ENCODE data around the gene DAZAP1. TPM values are rescaled to one million over a fixed set of nuclear protein-coding genes. Genes with fewer than 3 reads are reported as not detected.

Gene DAZAP1
- total RNA-seq, 1 experiment from 2014 or later = 59.4 TPM

DNA sequence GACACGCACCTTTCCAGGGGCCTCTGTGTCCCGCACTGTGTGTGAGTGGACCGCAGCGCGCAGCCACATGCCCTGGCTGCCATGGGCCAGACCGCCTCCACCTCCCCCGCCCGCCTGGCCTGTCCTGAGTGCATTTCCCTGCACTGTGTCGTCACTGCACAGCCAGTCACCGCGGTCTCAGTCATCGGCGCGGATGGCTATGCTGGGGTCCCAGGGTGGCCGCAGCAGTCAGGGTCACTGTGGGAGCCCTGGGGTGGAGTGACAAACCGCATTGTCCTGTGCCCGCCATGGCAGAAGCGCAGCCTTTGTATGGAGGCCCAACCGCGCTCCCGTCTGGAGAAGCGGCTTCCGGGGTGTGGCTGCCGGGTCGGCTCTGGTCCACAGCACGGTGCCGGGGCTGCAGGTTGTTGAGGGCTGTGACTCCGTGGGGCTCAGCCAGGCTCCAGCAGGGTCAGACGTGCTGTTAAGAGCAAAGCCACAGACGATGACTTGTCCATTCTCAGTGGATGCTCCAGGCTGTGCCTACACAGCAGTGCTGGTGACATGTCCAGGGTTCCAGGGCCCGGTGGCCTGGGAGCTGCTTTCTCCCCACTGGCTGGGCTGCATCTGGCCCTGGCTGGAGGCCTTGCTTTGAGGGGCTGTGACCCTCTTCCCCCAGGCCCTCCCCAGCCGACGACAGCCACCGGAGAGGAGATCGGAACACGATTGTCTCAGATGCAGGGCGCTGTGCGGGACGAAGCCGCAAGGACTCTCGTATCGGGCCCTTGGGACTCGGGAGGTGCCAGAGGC is 30.0 kb upstream of the DAZAP1 start:
- DNase-seq (ENCODE audit: low spot score) = no peak

DNA sequence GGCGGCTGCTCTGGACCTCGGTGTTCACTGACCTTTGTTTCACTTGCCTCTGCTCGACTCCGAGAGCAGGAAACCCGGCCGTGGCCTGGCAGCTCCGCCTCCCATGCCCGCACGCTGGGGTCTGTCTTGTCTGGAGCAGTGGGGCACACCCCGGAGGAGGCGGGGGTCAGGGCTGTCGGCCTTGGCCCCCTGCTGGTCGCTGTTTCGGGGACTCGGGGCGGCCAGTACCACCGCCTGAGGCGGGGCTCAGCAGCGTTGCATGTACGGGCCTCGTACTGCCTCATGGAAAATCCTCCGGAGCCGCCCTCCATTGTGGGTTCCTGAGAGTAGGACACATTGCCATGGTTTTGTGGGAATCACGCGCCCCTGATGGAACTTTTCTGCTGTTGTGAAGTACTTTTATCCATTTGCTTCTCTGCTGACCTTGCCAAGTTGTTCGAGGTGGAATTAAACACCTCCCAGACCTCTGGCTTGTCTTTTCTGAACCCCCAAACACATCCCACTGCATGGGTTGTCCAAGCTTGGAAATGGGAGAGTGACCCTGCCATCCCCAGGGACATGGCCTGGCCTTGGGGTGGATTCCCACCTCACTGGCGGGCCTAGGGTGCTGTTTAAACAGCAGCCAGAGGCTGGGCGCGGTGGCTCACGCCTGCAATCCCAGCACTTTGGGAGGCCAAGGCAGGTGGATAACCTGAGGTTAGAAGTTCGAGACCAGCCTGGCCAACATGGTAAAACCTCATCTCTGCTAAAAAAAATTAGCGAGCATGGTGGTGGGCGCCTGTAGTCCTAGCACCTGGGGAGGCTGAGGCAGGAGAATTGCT is 29.2 kb upstream of the DAZAP1 start:
- no peak for DNase-seq (ENCODE audit: low spot score)

DNA sequence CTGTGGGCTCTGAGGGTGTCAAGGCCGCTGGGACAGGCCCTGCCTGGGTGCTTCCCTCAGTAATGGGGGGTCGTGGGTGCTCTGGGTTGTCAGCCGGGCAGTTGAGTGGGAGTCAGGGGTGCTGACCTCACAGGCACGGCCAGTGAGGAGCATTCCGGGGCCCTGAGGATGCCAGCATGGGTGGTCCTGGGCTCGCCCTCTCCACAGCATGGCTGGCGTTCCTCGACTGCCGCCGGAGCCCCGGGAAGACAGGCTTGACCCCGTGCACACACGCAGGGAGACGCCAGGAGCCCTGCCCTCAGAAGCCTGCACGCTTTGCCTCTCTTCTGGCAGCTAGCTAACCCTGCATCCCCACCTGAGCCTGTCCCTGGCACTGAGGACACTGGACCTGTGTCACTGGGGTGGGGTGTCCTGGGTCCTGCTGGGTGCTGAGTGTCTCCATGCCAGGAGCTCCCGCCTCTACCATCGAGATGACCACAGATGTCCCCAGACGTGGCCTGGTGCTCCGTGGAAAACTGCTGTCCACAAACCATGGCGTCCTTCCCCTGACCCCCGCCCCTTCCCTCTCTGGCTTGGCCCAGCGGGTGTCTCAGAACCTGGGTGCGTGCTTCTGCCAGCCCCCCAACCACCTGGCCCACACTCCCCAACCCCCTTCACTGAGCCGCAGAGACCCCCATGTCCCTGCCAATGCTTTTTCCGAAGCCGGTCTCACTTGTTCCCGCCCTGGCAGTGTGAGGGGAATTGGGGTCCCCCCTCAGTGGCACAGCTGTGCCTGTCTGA is 28.1 kb upstream of the DAZAP1 start:
- DNase-seq (ENCODE audit: low spot score) = no peak

DNA sequence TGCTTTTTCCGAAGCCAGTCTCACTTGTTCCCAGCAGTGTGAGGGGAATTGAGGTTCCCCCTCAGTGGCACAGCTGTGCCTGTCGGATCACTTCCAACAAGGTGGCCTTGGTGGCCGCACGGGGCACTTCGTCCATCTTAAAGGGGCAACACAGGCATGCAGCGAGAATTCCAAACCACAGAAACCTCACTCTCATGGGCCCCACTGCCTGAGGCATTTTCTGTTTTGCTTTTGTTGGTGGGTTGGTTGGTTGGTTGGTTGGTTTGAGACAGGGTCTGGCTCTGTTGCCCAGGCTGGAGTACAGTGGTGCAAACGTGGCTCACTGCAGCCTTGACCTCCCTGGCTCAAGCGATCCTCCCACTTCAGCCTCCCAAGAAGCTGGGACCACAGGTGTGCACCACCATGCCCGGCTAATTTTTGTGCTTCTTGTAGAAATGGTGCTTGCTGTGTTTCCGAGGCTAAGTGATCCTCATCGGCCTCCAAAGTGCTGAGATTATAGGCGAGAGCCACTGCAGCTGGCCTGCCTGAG is 27.4 kb upstream of the DAZAP1 start:
- no peak for DNase-seq (ENCODE audit: low spot score)

GRCh38 chr19:1382250-1382649 is 25.1 kb upstream of the DAZAP1 start:
- DNase-seq (ENCODE audit: low spot score) = no peak

DNA sequence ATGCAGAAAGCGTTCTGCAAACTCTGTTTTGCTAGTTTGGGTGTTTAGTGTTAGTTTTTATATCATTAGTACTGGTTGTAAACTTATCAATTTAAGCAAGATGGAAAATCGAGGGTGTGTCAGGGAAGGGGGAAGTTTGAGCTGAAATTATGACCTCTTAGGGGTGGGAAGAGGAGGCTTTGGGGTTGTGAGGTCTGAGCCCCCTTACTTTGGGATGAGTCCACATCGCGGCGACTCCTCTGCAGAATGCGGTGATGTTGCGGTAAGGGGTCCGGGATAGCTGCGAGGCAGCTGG is 24.4 kb upstream of the DAZAP1 start:
- no peak for DNase-seq (ENCODE audit: low spot score)

DNA sequence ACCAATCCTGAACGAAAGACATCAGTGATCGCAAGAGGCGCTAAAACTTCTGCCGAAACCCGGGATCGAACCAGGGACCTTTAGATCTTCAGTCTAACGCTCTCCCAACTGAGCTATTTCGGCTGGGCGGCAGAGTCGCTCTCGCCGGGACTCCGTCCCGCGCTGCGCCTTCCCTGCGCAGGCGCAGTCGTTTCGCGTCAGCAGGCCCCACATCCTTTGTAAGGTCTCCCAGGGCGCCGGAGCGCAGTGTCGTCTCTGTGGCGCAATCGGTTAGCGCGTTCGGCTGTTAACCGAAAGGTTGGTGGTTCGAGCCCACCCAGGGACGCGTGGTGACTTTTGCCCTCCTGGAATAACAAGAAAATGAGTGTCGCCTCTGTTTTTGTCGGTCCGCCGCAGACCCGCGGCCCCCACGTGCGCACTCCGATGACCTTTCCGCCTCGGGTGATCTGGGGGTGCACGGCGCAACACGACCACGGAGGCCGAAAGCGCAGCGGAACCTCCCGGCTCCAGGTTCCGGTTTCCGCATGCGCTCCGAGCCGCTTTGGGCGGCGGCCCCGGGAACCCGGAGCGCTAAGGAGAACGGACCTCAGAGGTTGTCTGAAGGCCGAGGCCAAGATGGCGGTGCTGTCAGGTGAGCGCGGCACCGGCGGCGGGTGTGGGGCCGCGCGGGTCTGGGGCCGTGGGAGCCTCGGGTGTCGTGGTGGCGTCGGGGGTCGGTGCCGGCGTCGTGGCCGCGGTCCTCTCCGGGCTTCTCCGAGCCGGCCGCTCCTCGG is 23.9 kb upstream of the DAZAP1 start, which contains the start of gene NDUFS7:
TSS of gene NDUFS7 (plus strand) at position 596 of the 773 bp plus-strand sequence. CDS start at position 616, 20 bp downstream.
- peak; percentile 61 for DNase-seq (ENCODE audit: low spot score)

DNA sequence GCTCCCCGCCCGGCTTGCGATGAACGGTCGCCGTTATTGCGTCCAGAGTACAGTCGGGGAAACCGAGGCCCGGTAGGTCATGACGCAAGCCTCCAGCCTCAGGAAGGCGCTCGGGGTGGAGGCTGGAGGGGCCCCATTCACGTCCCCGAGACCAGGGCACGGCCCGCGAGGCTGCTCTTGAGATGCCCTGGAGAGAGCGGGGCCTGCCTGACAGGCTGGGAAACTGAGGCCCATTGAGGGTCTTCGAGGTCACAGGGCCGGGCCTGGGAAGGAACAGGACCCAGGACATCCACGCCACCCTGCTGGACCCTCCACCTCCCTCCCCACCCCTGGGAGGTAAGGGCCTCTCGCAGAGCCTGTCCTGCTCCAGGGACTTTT is 23.3 kb upstream of the DAZAP1 start:
- no peak for DNase-seq (ENCODE audit: low spot score)

DNA sequence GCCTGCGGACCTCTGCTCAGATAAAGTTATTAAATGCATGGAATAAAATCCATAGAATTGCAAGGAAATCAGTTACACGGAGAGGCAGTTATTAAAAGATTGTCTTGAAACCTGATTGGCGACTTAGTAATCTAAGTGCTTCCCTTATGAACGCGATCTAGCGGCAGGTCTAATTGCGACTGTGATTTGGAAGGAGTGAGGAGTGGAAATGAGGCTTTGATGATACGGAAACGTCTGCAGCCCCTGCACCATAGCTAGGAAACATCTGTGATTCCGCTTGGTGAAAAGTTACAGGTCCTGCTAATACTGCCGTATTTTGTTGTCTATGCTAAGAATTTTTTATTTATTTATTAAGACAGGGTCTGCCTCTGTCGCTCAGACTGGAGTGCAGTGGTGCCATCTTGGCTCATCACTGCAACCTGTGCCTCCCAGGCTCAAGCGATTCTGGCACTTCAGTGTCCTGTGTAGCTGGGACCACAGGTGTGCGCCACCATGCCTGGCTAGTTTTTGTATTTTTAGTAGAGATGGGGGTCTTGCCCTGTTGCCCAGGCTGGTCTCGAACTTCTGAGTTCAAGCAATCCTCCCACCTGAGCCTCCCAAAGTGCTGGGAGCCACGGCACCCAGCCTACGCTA is 22.8 kb upstream of the DAZAP1 start:
- DNase-seq (ENCODE audit: low spot score) = no peak

- DNase-seq (ENCODE audit: low spot score) = no peak
Measured at GRCh38 chr19:1385816-1386215, 21.6 kb upstream of the DAZAP1 start.

- DNase-seq (ENCODE audit: low spot score) = no peak
Measured at GRCh38 chr19:1386945-1387683, 20.3 kb upstream of the DAZAP1 start.

DNA sequence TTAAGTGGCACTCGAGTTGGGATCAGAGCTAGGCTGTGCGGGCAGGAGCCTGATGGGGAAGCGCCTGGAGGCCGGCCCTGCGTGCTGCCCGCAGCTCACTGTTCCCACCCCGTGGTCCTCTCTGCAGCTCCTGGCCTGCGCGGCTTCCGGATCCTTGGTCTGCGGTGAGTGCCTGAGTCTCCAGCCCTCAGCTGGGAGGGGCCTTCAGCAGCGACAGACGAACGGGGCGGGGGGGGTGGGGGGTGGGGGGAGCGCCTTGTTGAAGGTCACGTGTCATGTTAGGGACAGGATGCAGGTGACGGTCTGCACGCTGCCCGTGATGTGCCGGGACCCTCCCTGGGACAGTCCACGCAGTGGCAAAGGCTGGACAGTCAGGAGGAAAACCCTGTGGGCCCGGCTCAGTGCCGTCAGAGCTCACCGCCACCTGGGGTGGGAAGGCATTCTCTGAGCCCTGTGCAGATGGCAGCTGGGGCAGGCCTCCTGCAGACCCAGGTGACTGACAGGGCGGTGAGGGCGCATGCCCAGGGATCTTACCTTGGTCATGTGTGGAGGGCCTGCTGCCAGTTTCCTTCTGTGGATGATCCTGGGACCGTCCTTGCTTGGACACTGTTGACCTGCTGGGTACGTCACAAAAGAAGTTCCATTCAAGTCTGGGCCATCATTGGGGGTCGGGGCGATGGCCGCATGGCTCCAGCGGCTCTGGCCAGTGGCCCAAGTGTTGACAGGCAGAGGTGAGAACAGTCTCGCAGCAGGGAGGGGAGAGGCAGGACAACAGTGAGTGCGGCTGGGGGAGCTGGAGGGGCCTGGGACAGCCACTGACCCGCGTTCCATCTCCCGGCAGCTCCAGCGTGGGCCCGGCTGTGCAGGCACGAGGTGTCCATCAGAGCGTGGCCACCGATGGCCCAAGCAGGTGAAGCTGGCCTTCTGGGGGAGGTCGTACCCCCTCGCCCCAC is 19.4 kb upstream of the DAZAP1 start:
- DNase-seq (ENCODE audit: low spot score) = no peak

DNA sequence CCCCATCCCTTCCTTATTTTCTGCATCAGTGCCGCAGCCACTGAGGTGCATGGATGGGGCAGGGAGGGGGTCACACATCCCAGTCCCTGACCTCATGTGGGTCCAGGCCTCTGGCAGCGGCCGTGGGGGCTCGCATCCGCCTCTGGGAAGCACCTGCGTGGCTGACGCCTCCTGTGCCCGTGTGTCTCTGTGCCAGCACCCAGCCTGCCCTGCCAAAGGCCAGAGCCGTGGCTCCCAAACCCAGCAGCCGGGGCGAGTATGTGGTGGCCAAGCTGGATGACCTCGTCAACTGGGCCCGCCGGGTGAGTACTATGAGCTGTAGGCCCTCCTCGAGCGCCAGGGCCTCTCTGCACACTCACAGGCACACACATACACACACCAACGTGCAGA is 18.8 kb upstream of the DAZAP1 start:
- DNase-seq (ENCODE audit: low spot score) = no peak

GRCh38 chr19:1389033-1389940 is 18.1 kb upstream of the DAZAP1 start:
- DNase-seq (ENCODE audit: low spot score) = no peak

DNA sequence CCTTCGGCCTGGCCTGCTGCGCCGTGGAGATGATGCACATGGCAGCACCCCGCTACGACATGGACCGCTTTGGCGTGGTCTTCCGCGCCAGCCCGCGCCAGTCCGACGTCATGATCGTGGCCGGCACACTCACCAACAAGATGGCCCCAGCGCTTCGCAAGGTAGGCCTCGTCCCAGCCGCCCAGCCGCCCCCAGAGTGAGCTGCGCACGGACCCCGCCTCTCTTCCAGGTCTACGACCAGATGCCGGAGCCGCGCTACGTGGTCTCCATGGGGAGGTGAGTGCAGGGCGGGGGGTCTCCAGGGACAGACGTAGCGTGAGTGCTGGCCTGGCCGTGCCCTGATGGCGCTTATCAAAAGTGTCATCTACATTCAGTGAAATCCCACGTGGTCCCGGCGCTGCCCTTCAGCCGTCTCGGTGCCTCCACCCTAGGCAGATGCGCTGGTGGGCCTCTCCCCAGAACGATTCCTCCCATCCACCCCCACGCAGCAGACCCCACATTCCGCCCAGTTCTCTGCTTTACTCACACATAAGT is 16.4 kb upstream of the DAZAP1 start:
- DNase-seq (ENCODE audit: low spot score) = no peak

DNA sequence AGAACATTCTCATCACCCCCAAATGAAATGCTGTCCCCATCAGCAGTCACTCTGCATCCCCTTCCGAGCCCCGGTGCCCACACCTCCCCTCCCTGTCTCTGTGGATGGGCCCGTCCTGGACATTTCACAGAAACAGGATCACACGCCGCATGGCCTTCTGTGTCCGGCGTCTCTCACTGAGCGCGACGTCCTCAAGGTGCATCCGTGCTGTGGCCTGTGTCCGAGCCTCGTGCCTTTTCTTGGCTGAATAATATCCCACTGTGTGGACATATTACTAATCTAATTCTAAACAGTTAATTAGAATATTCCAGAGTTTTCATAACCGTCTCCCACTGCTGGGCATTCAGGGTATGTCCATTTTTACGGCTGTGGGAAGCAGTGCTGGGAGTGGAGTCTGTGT is 15.0 kb upstream of the DAZAP1 start:
- DNase-seq (ENCODE audit: low spot score) = no peak

- DNase-seq (ENCODE audit: low spot score) = no peak
Measured at GRCh38 chr19:1392939-1393530, 14.4 kb upstream of the DAZAP1 start.
